Chondrocyte (in vitro differentiated cells): ENCODE data around the gene GNAT1. TPM values are rescaled to one million over a fixed set of nuclear protein-coding genes. Genes with fewer than 3 reads are reported as not detected.

Experiments used
- DNase-seq: peaks from one replicate; pipeline ENCODE4 v3.0.0; 2021; ENCODE audit warnings: mixed read lengths, low spot score
- H3K27ac Mint-ChIP-seq: one replicate; pipeline ENCODE4 v1.8.0; 2021; ENCODE audit warnings: mild to moderate bottlenecking, moderate library complexity, mixed read lengths; ENCODE audit not compliant: unreplicated experiment
- H3K27me3 Mint-ChIP-seq: 2 replicates; pipeline ENCODE4 v1.8.0; 2021; ENCODE audit warnings: low read depth, mixed read lengths
- H3K36me3 Mint-ChIP-seq: 2 replicates; pipeline ENCODE4 v1.8.0; 2021; ENCODE audit warnings: low read depth, mixed read lengths
- H3K4me1 Mint-ChIP-seq: 2 replicates; pipeline ENCODE4 v1.8.0; 2021; ENCODE audit warnings: low read depth, mild to moderate bottlenecking, mixed read lengths
- H3K4me3 Mint-ChIP-seq: one replicate; pipeline ENCODE4 v1.8.0; 2021; ENCODE audit warnings: mild to moderate bottlenecking, moderate library complexity, mixed read lengths; ENCODE audit not compliant: unreplicated experiment
- H3K9me3 Mint-ChIP-seq: 2 replicates; pipeline ENCODE4 v1.8.0; 2021; ENCODE audit warnings: low read depth, mixed read lengths
- long read RNA-seq: library from polyadenylated mRNA; stranded (forward); transcript quantifications from one replicate; pipeline ENCODE4 v2.0.0, GENCODE V29; 2021
- total RNA-seq: library from RNA; stranded (reverse); gene quantifications from 3 replicates; pipeline ENCODE4 v1.2.1, GENCODE V29; 2021
- TF ChIP-seq, protein P1 (sequence below): fragments of 200-600 bp; sonication (generic); IDR thresholded peaks from 2 replicates; pipeline ENCODE4 v1.5.0; 2021; ENCODE audit warnings: antibody characterized with exemption, mild to moderate bottlenecking, moderate library complexity

GNAT1 gene
- not detected in 3 replicates for total RNA-seq
- long read RNA-seq = 0 reads

DNA sequence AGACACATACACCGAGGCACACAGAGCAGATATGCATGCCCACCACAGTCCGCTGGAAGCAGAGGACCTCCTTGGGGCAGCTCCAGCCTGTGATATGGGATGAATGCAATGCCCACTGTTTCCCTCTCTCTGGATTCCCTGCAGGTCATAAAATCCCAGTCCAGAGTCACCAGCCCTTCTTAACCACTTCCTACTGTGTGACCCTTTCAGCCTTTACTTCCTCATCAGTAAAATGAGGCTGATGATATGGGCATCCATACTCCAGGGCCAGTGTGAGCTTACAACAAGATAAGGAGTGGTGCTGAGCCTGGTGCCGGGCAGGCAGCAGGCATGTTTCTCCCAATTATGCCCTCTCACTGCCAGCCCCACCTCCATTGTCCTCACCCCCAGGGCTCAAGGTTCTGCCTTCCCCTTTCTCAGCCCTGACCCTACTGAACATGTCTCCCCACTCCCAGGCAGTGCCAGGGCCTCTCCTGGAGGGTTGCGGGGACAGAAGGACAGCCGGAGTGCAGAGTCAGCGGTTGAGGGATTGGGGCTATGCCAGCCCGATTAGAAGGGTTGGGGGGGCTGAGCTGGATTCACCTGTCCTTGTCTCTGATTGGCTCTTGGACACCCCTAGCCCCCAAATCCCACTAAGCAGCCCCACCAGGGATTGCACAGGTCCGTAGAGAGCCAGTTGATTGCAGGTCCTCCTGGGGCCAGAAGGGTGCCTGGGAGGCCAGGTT, at the start of gene GNAT1:
TSS of gene GNAT1 (plus strand) at position 675 of the 725 bp plus-strand sequence. CDS start 116 bp downstream, outside the sequence.
- no peak within 1 kb of the TSS for H3K27ac Mint-ChIP-seq
- TF ChIP-seq, protein P1, sequence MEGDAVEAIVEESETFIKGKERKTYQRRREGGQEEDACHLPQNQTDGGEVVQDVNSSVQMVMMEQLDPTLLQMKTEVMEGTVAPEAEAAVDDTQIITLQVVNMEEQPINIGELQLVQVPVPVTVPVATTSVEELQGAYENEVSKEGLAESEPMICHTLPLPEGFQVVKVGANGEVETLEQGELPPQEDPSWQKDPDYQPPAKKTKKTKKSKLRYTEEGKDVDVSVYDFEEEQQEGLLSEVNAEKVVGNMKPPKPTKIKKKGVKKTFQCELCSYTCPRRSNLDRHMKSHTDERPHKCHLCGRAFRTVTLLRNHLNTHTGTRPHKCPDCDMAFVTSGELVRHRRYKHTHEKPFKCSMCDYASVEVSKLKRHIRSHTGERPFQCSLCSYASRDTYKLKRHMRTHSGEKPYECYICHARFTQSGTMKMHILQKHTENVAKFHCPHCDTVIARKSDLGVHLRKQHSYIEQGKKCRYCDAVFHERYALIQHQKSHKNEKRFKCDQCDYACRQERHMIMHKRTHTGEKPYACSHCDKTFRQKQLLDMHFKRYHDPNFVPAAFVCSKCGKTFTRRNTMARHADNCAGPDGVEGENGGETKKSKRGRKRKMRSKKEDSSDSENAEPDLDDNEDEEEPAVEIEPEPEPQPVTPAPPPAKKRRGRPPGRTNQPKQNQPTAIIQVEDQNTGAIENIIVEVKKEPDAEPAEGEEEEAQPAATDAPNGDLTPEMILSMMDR = no peak
- DNase-seq = no peak
- no peaks in the 10 kb centered on the region for H3K36me3 Mint-ChIP-seq
- H3K4me1 Mint-ChIP-seq = peaks cover 6% of the 10 kb centered on the region
- H3K4me3 Mint-ChIP-seq = no peak within 1 kb of the TSS
- H3K27me3 Mint-ChIP-seq = no peaks in the 10 kb centered on the region
- H3K9me3 Mint-ChIP-seq = no peaks in the 10 kb centered on the region

DNA sequence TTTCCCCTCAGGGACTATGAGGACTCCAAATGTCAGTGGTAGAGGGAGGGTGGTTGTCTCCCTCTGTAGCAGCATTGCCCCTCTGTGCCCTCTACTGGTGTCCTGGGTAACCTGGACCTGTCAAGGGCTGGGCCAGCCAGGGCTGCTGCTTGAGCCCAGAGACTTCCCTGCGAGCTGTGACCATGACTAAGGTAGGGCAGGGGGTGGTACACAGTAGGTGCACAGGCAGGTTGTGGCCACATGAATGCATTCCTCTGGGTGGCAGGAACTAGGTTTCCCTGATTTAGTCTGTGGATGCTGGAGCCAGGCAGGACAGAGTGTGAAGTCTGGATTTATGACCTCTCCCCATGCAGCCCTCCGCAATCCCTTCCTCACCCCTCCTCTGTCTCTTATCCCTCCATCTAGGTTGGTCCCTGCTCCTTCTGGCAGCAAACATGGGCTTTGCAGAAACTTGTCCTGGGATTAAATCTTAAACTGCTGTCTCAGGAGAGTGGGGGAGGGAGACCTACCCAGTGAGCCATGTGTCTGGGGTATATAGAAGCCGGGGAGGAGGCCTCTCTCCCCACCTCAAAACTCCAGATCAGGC, 45.0 kb upstream of the GNAT1 start:
- TF ChIP-seq, protein P1 = no peak
- H3K9me3 Mint-ChIP-seq = no peaks in the 10 kb centered on the region
- no peak for DNase-seq
- H3K27me3 Mint-ChIP-seq = peaks cover 3% of the 10 kb centered on the region
- peaks cover 2% of the 10 kb centered on the region for H3K36me3 Mint-ChIP-seq
- no peak overlapping the region for H3K27ac Mint-ChIP-seq
- peaks cover 7% of the 10 kb centered on the region for H3K4me1 Mint-ChIP-seq
- no peak overlapping the region for H3K4me3 Mint-ChIP-seq

DNA sequence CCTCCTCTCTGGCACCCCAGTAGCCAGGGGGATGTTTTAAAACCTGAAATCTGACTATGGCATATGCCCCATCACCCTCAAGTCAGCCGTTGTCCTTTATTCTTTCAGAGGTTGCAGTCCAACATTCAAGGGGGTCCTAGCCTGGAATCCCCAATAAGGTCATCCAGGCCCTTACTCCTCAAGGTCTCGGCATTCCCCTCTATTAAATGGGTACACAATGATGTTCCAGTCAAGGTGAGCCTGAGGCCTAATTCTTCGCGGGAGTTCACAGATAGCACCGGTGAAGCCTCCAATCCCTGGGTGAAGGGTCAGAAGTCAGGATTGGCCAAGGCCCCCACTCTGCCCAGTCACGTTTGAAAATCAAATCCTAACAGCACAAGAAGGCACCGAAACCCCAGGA, 44.4 kb upstream of the GNAT1 start:
- Mint-ChIP-seq H3K4me3 (no peak overlapping the region), H3K27ac (no peak overlapping the region), H3K9me3 (no peaks in the 10 kb centered on the region), H3K36me3 (peaks cover 2% of the 10 kb centered on the region), H3K4me1 (peaks cover 7% of the 10 kb centered on the region), H3K27me3 (peaks cover 3% of the 10 kb centered on the region)
- TF ChIP-seq, protein P1 = no peak
- DNase-seq = no peak

DNA sequence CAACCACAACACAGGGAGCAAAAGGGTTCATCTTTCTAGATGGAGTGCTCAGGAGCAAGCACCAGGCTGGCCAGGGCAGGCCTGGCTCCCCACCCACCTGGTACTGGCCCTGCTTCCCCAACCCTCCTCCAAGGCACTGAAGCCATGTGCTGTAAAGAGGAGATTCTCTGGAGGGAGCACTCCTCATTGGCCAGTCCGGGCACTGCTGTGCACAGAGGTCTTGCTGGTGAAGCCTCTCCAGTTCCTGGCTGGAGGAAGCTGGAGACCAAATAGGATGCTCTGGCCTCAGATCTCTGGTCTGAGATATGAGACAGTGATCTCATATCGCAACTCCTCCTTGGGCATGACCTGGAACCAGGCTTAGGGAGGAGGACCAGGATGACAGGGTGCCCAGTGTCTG, 44.0 kb upstream of the GNAT1 start:
- Mint-ChIP-seq H3K36me3 (peaks cover 2% of the 10 kb centered on the region), H3K27me3 (peaks cover 3% of the 10 kb centered on the region), H3K9me3 (no peaks in the 10 kb centered on the region), H3K27ac (no peak overlapping the region), H3K4me3 (no peak overlapping the region), H3K4me1 (peaks cover 7% of the 10 kb centered on the region)
- TF ChIP-seq, protein P1 = no peak
- DNase-seq = no peak

DNA sequence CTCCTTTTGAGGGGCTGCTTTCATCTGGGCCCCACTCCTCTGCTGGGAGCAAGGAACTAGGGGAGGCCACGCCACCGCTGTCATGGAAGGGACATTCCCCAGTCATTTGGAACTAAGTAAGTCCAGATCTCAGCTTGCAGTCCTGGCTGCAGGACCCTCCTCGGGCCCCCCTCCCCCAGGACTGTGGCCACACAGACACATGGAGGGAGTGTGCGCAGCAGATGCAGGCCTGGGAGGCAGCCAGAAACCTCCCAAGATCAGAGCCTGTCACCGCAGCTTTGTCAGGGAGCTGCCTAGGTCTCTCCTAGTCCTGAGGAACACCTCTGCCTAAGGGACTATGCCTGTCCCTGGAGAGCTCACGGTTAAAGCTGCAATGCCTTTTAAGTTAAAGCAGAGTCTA, 43.5 kb upstream of the GNAT1 start:
- H3K9me3 Mint-ChIP-seq = no peaks in the 10 kb centered on the region
- no peak for DNase-seq
- H3K36me3 Mint-ChIP-seq = peaks cover 2% of the 10 kb centered on the region
- H3K4me3 Mint-ChIP-seq = no peak overlapping the region
- H3K4me1 Mint-ChIP-seq = peaks cover 7% of the 10 kb centered on the region
- TF ChIP-seq, protein P1 = no peak
- no peak overlapping the region for H3K27ac Mint-ChIP-seq
- H3K27me3 Mint-ChIP-seq = peaks cover 3% of the 10 kb centered on the region
